Stimulated activated naive CD8-positive, alpha-beta T cell treated with anti-CD3 and anti-CD28 coated beads, Interleukin-15, Interleukin-2, amounts not matched to agents 100 ng/mL and 50 ng/mL, for 24 hours (primary cell): ENCODE results near the gene TICAM1.
"Not testable (repeated sequence)": the region's sequence is repeated elsewhere in the genome, so short reads cannot be mapped to it uniquely, and the experiment has no call there.

Experiments
- H3K27ac Mint-ChIP-seq: one replicate; pipeline ENCODE4 v1.8.0; 2021; ENCODE audit warnings: mild to moderate bottlenecking, mixed read lengths
- H3K27me3 Mint-ChIP-seq: one replicate; pipeline ENCODE4 v1.8.0; 2021; ENCODE audit warnings: mixed read lengths
- H3K36me3 Mint-ChIP-seq: one replicate; pipeline ENCODE4 v1.8.0; 2021; ENCODE audit warnings: low read depth, mixed read lengths
- H3K4me1 Mint-ChIP-seq: one replicate; pipeline ENCODE4 v1.8.0; 2021; ENCODE audit warnings: low read depth, mixed read lengths
- H3K4me3 Mint-ChIP-seq: one replicate; pipeline ENCODE4 v1.8.0; 2021; ENCODE audit warnings: mild to moderate bottlenecking, mixed read lengths
- H3K9me3 Mint-ChIP-seq: one replicate; pipeline ENCODE4 v1.8.0; 2021; ENCODE audit warnings: mixed read lengths

TICAM1 gene

DNA sequence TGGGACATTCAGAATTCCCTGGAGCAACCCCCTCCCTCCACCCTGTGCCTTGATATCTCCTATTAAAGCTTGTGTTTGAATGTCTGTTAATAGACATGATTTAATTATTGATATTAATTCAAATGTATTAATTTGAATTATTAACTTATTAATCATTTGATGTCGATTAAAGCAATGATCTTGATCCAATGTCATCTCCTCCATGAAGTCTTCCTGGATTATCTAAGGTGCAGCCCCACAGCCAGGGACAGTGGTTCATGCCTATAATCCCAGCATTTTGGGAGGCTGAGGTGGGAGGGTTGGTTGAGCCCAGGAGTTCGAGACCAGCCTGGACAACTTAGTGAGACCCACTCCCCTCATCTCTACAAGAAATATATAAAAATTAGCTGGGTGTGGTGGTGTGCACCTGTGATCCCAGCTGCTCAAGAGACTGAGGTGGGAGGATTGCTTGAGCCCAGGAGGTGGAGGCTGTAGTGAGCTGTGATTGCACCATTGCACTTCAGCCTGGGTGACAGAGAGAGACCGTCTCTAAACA is 30.4 kb downstream of the TICAM1 start:
- Mint-ChIP-seq H3K36me3 (peaks cover 19% of the 10 kb centered on the region), H3K4me1 (peaks cover 8% of the 10 kb centered on the region), H3K4me3 (no peak overlapping the region), H3K9me3 (no peaks in the 10 kb centered on the region), H3K27ac (no peak overlapping the region), H3K27me3 (no peaks in the 10 kb centered on the region)

DNA sequence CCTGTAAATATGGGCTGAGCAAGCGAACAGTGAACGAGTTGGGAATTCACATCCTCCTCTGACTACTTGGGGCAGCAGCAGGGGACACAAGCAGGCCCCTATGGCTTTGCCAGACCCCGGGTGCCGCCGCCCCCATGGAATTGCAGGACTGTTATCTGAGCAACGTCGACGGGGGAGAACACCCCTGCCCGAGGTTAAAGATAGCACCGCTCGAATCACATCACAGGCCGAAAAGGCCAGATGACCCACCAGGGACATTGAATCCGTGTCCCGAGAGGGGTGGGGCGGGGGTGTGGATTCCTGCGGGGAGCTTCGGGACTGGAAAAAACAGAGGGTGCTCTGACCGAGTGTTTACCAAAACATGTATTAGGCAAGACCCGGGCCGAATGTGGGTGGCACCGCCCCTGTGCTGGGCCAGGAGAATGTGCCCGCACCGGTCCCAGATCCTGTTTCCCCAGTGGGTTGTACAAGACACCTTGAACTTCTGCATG is 30.9 kb downstream of the TICAM1 start:
- Mint-ChIP-seq H3K27me3 (no peaks in the 10 kb centered on the region), H3K27ac (no peak overlapping the region), H3K4me1 (peaks cover 8% of the 10 kb centered on the region), H3K36me3 (peaks cover 20% of the 10 kb centered on the region), H3K4me3 (no peak overlapping the region), H3K9me3 (no peaks in the 10 kb centered on the region)

DNA sequence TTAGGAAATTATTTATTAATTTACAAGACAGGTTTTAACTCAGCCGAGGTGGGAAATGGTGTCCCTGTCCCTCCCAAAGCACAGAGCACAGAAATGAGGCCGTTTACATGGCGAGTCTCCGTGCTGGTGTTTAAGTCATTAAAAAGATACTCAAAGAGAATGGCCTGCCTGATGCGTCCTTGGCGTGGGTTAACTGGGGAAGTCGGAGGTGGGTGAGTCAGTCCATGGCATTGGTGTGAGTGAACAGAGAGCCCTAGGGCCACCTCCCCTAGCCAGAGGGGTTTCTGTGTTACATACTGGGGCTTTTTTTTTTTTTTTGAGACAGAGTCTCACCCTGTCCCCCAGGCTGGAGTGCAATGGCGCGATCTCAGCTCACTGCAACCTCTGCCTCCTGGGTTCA is 36.1 kb downstream of the TICAM1 start:
- Mint-ChIP-seq H3K4me1 (peaks cover 40% of the 10 kb centered on the region), H3K4me3 (peak overlapping the region; percentile 56), H3K36me3 (peaks cover 49% of the 10 kb centered on the region), H3K27me3 (no peaks in the 10 kb centered on the region), H3K27ac (peak overlapping the region; percentile 32), H3K9me3 (no peaks in the 10 kb centered on the region)

DNA sequence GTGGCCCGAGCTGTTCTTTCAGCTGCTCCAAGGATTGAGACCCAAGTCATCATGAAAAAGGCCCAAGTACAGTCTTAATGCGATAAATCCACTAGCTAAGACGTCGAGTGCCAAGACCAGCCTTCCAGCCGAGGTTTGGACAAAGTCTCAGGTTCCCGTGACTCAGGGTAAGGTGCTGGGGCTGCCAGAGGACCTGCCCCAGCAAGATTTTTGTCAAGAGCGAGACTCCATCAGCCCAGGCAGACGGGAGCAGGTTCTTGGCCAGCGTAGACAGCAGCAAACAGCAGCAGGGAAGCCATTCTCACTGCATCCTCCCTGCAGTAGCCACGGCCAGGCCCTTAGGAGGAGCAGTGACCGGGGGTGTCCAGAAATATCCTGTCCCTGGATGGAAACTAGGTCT is 36.5 kb downstream of the TICAM1 start:
- H3K4me1 Mint-ChIP-seq = peaks cover 40% of the 10 kb centered on the region
- H3K27ac Mint-ChIP-seq = no peak overlapping the region
- peaks cover 49% of the 10 kb centered on the region for H3K36me3 Mint-ChIP-seq
- H3K9me3 Mint-ChIP-seq = no peaks in the 10 kb centered on the region
- H3K4me3 Mint-ChIP-seq = peak overlapping the region; percentile 56
- no peaks in the 10 kb centered on the region for H3K27me3 Mint-ChIP-seq

DNA sequence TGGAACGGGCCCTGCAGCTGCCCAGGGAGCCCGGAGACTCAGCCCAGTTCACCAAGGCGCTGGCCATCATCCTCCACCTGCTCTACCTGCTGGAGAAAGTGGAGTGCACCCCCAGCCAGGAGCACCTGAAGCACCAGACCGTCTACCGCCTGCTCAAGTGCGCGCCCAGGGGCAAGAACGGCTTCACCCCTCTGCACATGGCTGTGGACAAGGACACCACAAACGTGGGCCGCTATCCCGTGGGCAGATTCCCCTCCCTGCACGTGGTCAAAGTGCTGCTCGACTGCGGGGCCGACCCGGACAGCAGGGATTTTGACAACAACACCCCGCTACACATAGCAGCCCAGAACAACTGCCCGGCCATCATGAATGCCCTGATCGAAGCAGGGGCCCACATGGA is 38.2 kb downstream of the TICAM1 start:
- not testable (repeated sequence) for H3K9me3 Mint-ChIP-seq, H3K27me3 Mint-ChIP-seq
- Mint-ChIP-seq H3K27ac (peak overlapping the region; percentile 91), H3K36me3 (peaks cover 43% of the 10 kb centered on the region), H3K4me3 (peak overlapping the region; percentile 91), H3K4me1 (peaks cover 40% of the 10 kb centered on the region)

DNA sequence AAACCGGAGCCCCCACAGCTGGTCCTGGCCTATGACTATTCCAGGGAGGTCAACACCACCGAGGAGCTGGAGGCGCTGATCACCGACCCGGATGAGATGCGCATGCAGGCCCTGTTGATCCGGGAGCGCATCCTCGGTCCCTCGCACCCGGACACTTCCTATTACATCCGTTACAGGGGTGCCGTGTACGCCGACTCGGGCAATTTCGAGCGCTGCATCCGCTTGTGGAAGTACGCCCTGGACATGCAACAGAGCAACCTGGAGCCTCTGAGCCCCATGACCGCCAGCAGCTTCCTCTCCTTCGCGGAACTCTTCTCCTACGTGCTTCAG is 38.7 kb downstream of the TICAM1 start:
- not testable (repeated sequence) for H3K27me3 Mint-ChIP-seq, H3K9me3 Mint-ChIP-seq
- Mint-ChIP-seq H3K36me3 (peaks cover 39% of the 10 kb centered on the region), H3K4me3 (peak overlapping the region; percentile 91), H3K4me1 (peaks cover 40% of the 10 kb centered on the region), H3K27ac (peak overlapping the region; percentile 91)

DNA sequence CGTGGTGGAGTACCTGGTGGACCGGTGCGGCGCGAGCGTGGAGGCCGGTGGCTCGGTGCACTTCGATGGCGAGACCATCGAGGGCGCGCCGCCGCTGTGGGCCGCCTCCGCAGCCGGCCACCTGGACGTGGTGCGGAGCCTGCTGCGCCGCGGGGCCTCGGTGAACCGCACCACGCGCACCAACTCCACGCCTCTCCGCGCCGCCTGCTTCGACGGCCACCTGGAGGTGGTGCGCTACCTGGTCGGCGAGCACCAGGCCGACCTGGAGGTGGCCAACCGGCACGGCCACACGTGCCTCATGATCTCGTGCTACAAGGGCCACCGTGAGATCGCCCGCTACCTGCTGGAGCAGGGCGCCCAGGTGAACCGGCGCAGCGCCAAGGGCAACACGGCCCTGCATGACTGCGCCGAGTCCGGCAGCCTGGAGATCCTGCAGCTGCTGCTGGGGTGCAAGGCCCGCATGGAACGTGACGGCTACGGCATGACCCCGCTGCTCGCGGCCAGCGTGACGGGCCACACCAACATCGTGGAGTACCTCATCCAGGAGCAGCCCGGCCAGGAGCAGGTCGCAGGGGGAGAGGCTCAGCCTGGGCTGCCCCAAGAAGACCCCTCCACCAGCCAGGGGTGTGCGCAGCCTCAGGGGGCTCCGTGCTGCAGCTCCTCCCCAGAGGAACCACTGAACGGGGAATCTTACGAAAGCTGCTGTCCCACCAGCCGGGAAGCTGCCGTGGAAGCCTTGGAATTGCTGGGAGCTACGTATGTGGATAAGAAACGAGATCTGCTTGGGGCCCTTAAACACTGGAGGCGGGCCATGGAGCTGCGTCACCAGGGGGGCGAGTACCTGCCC is 39.3 kb downstream of the TICAM1 start:
- H3K27me3 Mint-ChIP-seq, H3K9me3 Mint-ChIP-seq: not testable (repeated sequence)
- H3K4me3 Mint-ChIP-seq = peak overlapping the region; percentile 91
- H3K27ac Mint-ChIP-seq = peak overlapping the region; percentile 91
- H3K4me1 Mint-ChIP-seq = peaks cover 40% of the 10 kb centered on the region
- H3K36me3 Mint-ChIP-seq = peaks cover 39% of the 10 kb centered on the region

DNA sequence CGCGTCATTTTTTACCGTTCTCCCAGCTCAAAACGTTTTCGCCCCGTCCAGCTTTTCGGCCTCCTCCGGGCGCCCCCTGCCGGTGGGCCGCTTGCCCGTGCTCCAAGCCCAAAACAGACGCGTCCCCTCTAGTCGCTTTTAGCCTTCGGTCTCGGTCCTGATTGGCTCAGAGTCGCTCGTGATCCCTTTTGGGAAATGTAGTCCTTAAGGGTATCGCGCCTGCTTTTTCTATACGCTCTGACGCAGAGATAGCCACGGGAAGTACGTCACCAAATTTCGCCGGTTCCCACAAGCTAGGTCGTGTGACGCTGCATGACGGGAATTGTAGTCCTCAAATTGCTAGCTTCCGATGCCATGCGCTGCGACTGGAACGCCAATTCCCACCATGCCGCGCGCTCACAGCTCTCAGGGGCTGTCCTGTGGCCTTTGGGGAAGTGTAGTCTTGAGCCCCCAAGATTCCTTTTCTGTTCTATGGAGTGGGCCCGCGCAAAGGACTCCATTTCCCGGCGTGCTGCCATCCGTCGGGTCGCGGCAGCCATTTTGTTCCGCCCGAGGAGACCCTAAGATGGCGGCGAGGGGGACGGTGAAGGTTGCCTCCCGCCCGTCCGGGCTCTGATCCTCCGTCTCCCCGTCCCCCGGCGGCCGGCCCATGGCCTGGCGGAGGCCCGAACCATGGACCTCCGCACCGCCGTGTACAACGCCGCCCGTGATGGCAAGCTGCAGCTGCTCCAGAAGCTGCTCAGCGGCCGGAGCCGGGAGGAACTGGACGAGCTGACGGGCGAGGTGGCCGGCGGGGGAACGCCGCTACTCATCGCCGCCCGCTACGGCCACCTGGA is 40.1 kb downstream of the TICAM1 start, which contains the start of gene FEM1A:
TSS of gene FEM1A (plus strand) at position 552 of the 836 bp plus-strand sequence. CDS start at position 673, 121 bp downstream.
- Mint-ChIP-seq H3K27me3 (no peaks in the 10 kb centered on the region), H3K4me3 (peak within 1 kb of the TSS; percentile 91), H3K36me3 (peaks cover 32% of the 10 kb centered on the region), H3K4me1 (peaks cover 35% of the 10 kb centered on the region), H3K27ac (peak within 1 kb of the TSS; percentile 91), H3K9me3 (no peaks in the 10 kb centered on the region)

DNA sequence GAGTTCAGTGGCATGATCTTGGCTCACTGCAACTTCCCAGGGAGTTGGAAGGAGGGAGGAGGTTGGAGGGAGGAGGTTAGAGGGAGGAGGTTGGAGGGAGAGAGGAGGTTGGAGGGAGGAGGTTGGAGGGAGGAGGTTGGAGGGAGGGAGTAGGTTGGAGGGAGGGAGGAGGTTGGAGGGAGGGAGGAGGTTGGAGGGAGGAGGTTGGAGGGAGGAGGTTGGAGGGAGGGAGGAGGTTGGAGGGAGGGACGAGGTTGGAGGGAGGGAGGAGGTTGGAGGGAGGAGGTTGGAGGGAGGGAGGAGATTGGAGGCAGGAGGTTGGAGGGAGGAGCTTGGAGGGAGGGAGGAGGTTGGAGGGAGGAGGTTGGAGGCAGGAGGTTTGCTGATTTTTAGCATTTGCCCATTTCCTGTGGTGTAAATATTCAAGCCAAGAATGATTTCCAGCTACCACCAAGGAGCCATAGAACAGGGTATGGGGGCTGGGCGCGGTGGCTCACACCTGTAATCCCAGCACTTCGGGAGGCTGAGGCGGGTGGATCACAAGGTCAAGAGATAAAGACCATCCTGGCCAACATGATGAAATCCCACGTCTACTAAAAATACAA is 45.0 kb downstream of the TICAM1 start:
- not testable (repeated sequence) for H3K4me3 Mint-ChIP-seq, H3K4me1 Mint-ChIP-seq, H3K27ac Mint-ChIP-seq

DNA sequence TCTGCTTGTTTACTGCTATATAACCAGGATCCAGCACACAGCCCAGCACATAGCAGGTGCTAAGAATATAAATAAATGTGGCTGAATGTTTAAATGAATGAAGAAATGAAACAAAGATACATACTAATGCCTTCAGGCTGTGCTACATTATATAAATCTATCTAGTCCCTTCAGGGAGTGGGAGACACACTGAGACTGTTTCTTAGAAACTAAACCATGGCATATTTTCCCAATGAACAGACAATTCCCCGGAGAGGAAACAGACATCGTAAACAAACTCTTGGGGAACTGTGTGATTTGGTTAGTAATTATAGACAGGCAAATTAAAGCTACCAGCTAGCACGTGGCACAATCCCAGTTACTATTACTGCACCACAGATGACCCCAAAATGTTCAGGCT is 49.7 kb downstream of the TICAM1 start:
- Mint-ChIP-seq H3K27me3 (peaks cover 11% of the 10 kb centered on the region), H3K27ac (no peak overlapping the region), H3K4me3 (no peak overlapping the region), H3K9me3 (no peaks in the 10 kb centered on the region), H3K4me1 (no peaks in the 10 kb centered on the region), H3K36me3 (peaks cover 3% of the 10 kb centered on the region)

More for the DNA sequence above, 45.0 kb downstream of the TICAM1 start:
- not testable (repeated sequence) for H3K36me3 Mint-ChIP-seq, H3K27me3 Mint-ChIP-seq, H3K9me3 Mint-ChIP-seq

DNA sequence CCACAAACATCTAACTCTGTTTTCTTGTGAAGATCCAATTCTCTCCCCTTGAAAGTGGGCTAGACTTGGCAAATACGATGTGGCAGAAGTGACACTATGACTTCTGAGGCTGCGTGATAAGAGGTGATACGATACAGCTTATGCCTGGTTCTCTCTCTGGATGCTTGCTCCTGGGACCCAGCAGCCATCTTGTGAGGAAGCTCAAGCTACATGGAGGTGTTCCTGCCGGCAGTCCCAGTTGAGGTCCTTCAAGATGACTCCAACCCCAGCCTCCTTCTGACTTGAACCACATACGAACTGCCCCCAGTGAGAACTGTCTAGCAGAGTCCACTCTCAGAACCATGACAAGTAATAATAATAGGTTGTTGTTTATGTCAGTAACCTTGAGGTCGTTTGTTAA is 50.7 kb downstream of the TICAM1 start:
- Mint-ChIP-seq H3K27ac (no peak overlapping the region), H3K27me3 (peaks cover 13% of the 10 kb centered on the region), H3K9me3 (no peaks in the 10 kb centered on the region), H3K4me3 (no peak overlapping the region), H3K4me1 (no peaks in the 10 kb centered on the region), H3K36me3 (peaks cover 3% of the 10 kb centered on the region)

DNA sequence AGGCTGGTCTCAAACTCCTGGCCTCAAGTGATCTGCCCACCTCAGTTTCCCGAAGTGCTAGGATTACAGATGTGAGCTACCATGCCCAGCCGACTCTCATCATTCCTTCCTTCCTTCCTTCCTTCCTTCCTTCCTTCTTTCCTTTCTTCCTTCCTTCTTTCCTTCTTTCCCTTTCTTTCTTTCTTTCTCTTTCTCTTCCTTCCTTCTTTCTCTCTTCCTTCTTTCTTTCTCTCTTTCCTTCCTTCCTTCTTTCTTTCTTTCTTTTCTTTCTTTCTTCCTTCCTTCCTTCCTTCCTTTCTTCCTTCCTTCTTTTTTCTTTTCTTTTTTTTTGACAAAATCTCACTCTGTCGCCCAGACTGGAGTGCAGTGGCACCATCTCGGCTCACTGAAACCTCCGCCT is 53.4 kb downstream of the TICAM1 start:
- not testable (repeated sequence) for H3K27ac Mint-ChIP-seq, H3K9me3 Mint-ChIP-seq, H3K4me1 Mint-ChIP-seq, H3K36me3 Mint-ChIP-seq, H3K4me3 Mint-ChIP-seq
- peaks cover 16% of the 10 kb centered on the region for H3K27me3 Mint-ChIP-seq

DNA sequence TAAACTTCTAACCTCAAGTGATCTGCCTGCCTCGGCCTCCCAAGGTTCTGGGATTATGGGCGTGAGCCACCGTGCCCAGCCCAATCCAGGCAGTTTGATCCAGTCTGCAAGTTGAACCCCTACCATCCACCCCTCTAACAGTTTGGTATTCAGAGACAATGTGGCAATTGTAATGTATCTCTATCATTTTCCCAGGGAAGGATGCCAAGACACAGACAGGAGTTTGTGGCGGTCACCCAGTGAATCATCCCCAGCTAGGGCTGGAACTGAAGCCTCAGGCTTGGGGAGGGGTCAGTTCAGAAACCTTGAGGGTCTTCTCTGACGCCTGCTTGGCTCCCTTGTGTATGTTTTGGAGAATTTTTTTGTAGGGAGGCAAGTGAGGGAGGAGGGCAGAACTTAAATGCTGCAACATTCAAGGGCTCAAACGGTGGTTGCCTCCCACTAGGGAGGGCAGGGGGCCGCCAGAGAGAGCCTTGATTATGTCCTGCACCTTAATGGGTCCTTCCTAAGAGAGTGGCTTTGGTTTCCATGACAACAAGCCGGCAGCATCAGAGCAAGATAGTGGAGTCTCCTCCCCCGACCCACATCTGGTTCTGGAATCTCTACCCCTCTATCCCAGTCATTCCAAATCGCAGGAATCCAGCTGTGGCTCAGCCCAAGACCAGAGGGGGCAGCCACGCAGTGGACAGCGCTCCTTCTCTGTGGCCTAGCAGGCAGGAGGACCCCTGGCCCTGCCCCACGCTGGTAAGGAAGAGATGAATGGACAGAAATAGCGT is 54.9 kb downstream of the TICAM1 start:
- Mint-ChIP-seq H3K27ac (no peak overlapping the region), H3K4me3 (no peak overlapping the region), H3K9me3 (no peaks in the 10 kb centered on the region), H3K36me3 (peaks cover 3% of the 10 kb centered on the region), H3K4me1 (no peaks in the 10 kb centered on the region), H3K27me3 (peaks cover 17% of the 10 kb centered on the region)

DNA sequence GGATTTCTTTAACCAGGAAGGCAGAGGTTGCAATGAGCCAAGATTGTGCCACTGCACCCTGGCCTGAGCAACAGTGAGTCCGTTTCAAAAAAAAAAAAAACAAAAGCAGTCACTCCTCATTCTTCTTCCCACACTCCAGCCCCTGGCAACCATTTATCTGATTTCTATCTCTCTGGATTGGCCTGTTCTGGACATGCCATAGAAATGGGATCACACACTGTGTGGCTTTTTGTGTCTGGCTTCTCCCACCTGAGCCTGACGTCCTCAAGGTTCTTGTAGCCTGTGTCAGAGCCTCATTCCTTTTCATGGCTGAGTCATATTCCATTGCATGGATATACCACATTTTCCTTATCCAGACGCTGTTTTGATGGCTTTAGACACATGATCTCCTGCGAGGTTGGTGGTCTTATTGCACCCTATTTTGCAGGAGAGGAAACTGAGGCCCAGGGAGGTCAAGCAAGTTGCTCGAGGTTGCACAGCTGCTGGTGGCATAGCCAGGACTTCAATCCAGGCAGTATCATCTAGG is 55.8 kb downstream of the TICAM1 start:
- no peak overlapping the region for H3K4me3 Mint-ChIP-seq
- H3K36me3 Mint-ChIP-seq = no peaks in the 10 kb centered on the region
- H3K9me3 Mint-ChIP-seq = no peaks in the 10 kb centered on the region
- H3K4me1 Mint-ChIP-seq = no peaks in the 10 kb centered on the region
- no peak overlapping the region for H3K27ac Mint-ChIP-seq
- peaks cover 14% of the 10 kb centered on the region for H3K27me3 Mint-ChIP-seq
